HAP-1 (cell line): Measurements from ENCODE around the gene OR4D11.

Source experiments
- DNase-seq, 2 experiments: peaks; one replicate each; pipeline ENCODE4 v3.0.0-alpha.2; 2016 to 2020; ENCODE audit warnings: low spot score in 2 of 2
- H3K27me3 ChIP-seq: fragments of 250-450 bp; sonication (Bioruptor Pico); 2 replicates; pipeline ENCODE4 v1.5.1; 2020; ENCODE audit warnings: low read depth, mild to moderate bottlenecking, moderate library complexity
- H3K36me3 ChIP-seq: fragments of 250-450 bp; sonication (Bioruptor Pico); replicated peaks from 2 replicates; pipeline ENCODE4 v1.5.1; 2020; ENCODE audit warnings: mild to moderate bottlenecking
- H3K4me1 ChIP-seq: fragments of 250-450 bp; sonication (Bioruptor Pico); 2 replicates; pipeline ENCODE4 v1.5.1; 2020; ENCODE audit warnings: mild to moderate bottlenecking
- H3K4me3 ChIP-seq: fragments of 250-450 bp; sonication (Bioruptor Pico); 2 replicates; pipeline ENCODE4 v1.5.1; 2020; ENCODE audit warnings: mild to moderate bottlenecking, moderate library complexity
- H3K9me3 ChIP-seq: fragments of 250-450 bp; sonication (Bioruptor Pico); 2 replicates; pipeline ENCODE4 v1.5.1; 2020; ENCODE audit warnings: mild to moderate bottlenecking, moderate library complexity
- in situ Hi-C: fragments of 300-500 bp; cut with MboI; formaldehyde crosslinking; loops from 3 replicates; pipeline ENCODE4 v1.14.3; 2020; ENCODE audit warnings: low sequenced_read_pairs, inconsistent platforms, mixed read lengths

OR4D11 gene

GRCh38 chr11:59552844-59553243, 49.5 kb downstream of the OR4D11 start:
- Histone ChIP-seq H3K27me3 (no peaks in the 10 kb centered on the region), H3K36me3 (no peaks in the 10 kb centered on the region), H3K9me3 (no peaks in the 10 kb centered on the region), H3K4me1 (peaks cover 30% of the 10 kb centered on the region), H3K4me3 (no peak overlapping the region)
- in situ Hi-C loops, result loop anchor here (25.0 kb wide), 2 partner anchors 209 to 559 kb away; partner anchors contain the start of gene STX3
- DNase-seq, result peak in 1 of 2 experiments; percentile 27

- Histone ChIP-seq H3K36me3 (no peaks in the 10 kb centered on the region), H3K4me1 (peaks cover 29% of the 10 kb centered on the region), H3K27me3 (no peaks in the 10 kb centered on the region), H3K9me3 (no peaks in the 10 kb centered on the region), H3K4me3 (no peak overlapping the region)
- in situ Hi-C loops, result loop anchor here (25.0 kb wide), 2 partner anchors 209 to 559 kb away; partner anchors contain the start of gene STX3
- no peak for DNase-seq
These were observed 49.9 kb downstream of the OR4D11 start for GRCh38 chr11:59553323-59553722.
